ENCODE data around the gene IL16. TPM values are rescaled to one million over a fixed set of nuclear protein-coding genes. Genes with fewer than 3 reads are reported as not detected.
"Not testable (repeated sequence)": the region's sequence is repeated elsewhere in the genome, so short reads cannot be mapped to it uniquely, and the experiment has no call there.

The IL16 gene
- total RNA-seq, 2 experiments from 2014 or later: 240 to 243 TPM

DNA sequence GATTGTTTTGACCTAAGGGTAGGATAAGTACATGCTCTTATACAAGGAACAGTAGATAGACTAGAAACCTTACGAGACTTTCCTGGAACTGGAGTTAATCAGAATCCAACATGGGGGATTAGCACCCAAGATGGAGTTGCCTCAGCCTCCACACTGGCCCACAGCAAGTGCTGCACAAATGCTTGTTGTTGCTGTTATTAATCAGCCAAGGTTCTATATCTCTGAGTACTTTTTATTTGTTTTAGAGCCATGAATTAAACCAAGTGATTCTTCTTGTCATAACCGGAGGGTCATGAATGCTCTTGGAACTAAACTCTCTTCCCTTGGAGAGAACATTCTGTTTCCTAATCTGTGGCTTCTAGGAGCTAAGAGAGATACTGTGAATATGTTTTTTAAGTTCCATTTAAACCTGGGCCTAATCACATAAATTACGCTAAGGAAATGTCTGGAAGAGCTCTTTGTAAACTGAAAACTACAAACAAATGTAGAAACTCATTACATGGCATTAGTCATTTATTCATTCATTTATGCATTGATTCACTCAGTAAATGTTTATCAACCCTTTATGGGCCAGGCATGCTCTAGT is 5.7 kb upstream of the IL16 start:
- Mint-ChIP-seq H3K27ac (no peak overlapping the region), H3K4me1 (ENCODE audit: low read depth) (no peaks in the 10 kb centered on the region), H3K4me3 (no peak overlapping the region), H3K9me3 (ENCODE audit: insufficient read depth) (no peaks in the 10 kb centered on the region), H3K36me3 (ENCODE audit: low read depth) (no peaks in the 10 kb centered on the region), H3K27me3 (ENCODE audit: low read depth) (peaks cover 8% of the 10 kb centered on the region)
- ChIA-PET POLR2A (no interaction called here), CTCF (interaction anchor here (0.9 to 1.5 kb wide), 2 partner anchors 75 to 77 kb away, joined by 3 to 4 read pairs; no protein-coding TSS in a partner anchor)
- no peak for DNase-seq
- ATAC-seq: no peak

DNA sequence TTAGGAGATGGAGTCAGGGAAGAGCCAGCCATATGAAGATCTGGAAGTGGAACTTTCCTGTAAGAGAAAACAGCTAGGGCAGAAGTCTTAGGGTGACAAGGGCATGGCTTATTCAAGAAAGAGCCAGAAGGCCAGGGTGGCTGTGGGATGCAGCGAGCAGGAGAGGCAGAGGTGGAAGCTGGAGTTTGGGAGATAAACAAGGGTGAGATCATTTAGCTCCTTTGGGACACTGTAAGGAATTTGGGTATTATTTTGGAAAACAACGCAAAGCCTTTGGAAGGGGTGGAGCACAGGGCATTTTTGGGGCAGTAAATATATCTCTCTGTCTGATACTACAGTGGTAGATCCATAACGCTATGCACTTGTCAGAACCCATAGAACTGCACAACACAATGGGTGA is 5.0 kb upstream of the IL16 start:
- no peaks in the 10 kb centered on the region for H3K4me1 Mint-ChIP-seq (ENCODE audit: low read depth)
- ChIA-PET POLR2A (no interaction called here), CTCF (interaction anchor here (0.9 to 1.2 kb wide), 3 partner anchors 16 to 77 kb away, joined by 3 to 6 read pairs (median 3); no protein-coding TSS in a partner anchor)
- no peaks in the 10 kb centered on the region for H3K36me3 Mint-ChIP-seq (ENCODE audit: low read depth)
- H3K27ac Mint-ChIP-seq: no peak overlapping the region
- H3K9me3 Mint-ChIP-seq (ENCODE audit: insufficient read depth): no peaks in the 10 kb centered on the region
- DNase-seq (no peak), ATAC-seq (no peak)
- peaks cover 8% of the 10 kb centered on the region for H3K27me3 Mint-ChIP-seq (ENCODE audit: low read depth)
- no peak overlapping the region for H3K4me3 Mint-ChIP-seq

DNA sequence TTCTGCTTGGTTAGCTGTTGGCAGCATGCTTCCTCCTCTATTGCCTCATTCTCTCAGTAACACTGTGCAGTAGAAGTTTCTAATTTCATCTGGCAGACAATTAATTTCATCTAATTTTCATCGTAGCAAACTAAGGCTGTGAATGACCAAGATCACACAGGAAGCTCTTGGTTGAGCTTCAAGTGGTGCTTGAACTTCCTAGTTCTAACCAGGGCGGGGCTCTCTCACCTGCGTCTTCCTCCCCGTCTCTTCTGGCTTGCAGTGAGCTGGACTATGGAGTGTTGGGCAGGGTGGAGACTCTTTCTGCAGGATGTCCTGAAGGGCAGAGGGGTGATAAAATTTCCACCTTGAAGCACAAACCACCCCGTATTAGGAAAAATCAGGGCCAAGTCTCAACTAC is 2.0 kb upstream of the IL16 start:
- Mint-ChIP-seq H3K4me1 (ENCODE audit: low read depth) (no peaks in the 10 kb centered on the region), H3K36me3 (ENCODE audit: low read depth) (no peaks in the 10 kb centered on the region), H3K27ac (no peak overlapping the region), H3K4me3 (no peak overlapping the region), H3K9me3 (ENCODE audit: insufficient read depth) (no peaks in the 10 kb centered on the region), H3K27me3 (ENCODE audit: low read depth) (peaks cover 8% of the 10 kb centered on the region)
- DNase-seq: no peak
- ATAC-seq: no peak
- CTCF ChIA-PET: interaction anchor here (2.1 kb wide), 1 partner anchor 71 kb away, joined by 8 read pairs; no protein-coding TSS in a partner anchor
- POLR2A ChIA-PET: no interaction called here

DNA sequence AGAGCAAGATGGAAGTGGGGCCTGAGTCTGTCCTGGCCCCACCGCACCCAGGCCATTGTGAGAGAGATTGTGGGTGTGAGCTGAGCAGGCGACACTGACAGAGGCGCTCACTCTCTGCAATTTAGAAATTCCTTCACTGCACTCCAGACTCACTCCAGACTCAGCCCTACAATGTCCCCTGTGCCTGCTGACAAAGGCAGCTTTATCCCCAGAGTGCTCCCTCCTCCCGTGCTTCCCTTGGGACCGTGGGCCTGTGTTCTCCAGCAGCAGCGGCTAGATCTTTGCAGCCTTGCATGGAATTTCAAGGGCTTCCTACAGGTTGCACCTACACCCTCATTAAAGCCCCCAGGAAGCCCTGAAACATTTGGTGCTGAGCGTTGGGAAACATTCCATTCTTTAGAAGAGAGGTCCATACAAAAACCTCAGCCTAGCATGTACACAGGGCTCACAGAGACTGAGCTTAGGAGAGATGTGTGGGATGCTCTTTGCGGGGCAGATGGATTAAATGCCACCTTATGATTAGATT is 1.3 kb upstream of the IL16 start:
- ChIA-PET CTCF (interaction anchor here (2.1 kb wide), 1 partner anchor 71 kb away, joined by 8 read pairs; no protein-coding TSS in a partner anchor), POLR2A (no interaction called here)
- ATAC-seq (no peak), DNase-seq (no peak)
- Mint-ChIP-seq H3K4me3 (no peak overlapping the region), H3K27me3 (ENCODE audit: low read depth) (peaks cover 8% of the 10 kb centered on the region), H3K4me1 (ENCODE audit: low read depth) (no peaks in the 10 kb centered on the region), H3K27ac (no peak overlapping the region), H3K36me3 (ENCODE audit: low read depth) (no peaks in the 10 kb centered on the region), H3K9me3 (ENCODE audit: insufficient read depth) (no peaks in the 10 kb centered on the region)

DNA sequence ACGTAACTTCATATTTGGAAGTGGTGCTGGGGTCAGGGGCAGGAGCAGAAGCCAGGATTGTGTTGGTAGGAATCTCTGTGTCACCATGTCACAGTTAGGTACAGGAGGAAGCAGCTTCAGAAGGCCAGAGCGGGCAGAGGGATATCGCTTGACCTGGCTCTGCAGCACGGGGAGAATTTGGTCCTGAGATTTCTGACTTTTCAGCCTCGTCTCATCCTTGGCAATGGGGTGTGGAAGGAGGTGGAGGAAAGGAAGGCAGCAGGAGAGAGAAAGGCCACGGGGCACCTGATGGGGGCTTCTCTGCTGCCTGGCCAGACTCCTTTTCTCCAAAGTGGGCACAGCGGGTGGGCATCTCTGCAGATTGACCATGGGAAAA is 564 bp downstream of the IL16 start:
- CTCF ChIA-PET: no interaction called here
- no peaks in the 10 kb centered on the region for H3K4me1 Mint-ChIP-seq (ENCODE audit: low read depth)
- H3K27me3 Mint-ChIP-seq (ENCODE audit: low read depth): peaks cover 5% of the 10 kb centered on the region
- no peak for DNase-seq
- no peak overlapping the region for H3K4me3 Mint-ChIP-seq
- POLR2A ChIA-PET: no interaction called here
- no peaks in the 10 kb centered on the region for H3K36me3 Mint-ChIP-seq (ENCODE audit: low read depth)
- no peak for ATAC-seq
- H3K9me3 Mint-ChIP-seq (ENCODE audit: insufficient read depth): no peaks in the 10 kb centered on the region
- no peak overlapping the region for H3K27ac Mint-ChIP-seq

DNA sequence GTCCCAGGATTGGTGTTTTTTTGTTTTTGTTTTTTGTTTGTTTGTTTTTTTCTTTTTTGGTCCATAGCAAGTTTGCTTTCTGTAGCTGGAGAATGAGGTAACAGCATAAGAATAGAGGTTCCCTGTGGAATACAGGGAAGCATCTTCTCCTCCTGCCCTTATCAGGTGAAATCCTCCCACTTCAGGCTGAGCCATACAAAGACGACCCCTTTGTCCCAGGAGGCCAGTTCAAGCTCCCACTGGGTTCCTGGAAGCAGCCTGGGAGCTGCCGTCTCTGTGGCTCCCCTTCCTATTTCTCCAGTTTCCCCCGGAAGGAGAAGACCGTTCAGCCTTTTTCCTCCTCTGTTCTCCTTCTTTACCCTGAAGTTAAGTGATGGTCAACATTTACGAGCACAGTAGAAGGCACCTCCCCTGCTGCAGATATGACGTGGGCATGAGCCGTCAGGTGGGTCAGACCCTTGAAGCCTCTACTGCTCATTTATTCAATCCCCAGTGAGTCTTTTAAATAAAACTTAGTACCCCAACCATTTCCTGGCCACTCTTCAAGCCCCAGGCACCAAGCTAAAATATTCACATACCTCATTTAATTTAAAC is 1.1 kb downstream of the IL16 start:
- DNase-seq (no peak), ATAC-seq (no peak)
- POLR2A ChIA-PET: no interaction called here
- no peaks in the 10 kb centered on the region for H3K36me3 Mint-ChIP-seq (ENCODE audit: low read depth)
- H3K4me1 Mint-ChIP-seq (ENCODE audit: low read depth): no peaks in the 10 kb centered on the region
- no peak overlapping the region for H3K4me3 Mint-ChIP-seq
- H3K9me3 Mint-ChIP-seq (ENCODE audit: insufficient read depth): no peaks in the 10 kb centered on the region
- H3K27ac Mint-ChIP-seq: no peak overlapping the region
- peaks cover 3% of the 10 kb centered on the region for H3K27me3 Mint-ChIP-seq (ENCODE audit: low read depth)
- CTCF ChIA-PET: interaction anchor here (0.6 kb wide), 1 partner anchor 68 kb away, joined by 3 read pairs; no protein-coding TSS in a partner anchor

DNA sequence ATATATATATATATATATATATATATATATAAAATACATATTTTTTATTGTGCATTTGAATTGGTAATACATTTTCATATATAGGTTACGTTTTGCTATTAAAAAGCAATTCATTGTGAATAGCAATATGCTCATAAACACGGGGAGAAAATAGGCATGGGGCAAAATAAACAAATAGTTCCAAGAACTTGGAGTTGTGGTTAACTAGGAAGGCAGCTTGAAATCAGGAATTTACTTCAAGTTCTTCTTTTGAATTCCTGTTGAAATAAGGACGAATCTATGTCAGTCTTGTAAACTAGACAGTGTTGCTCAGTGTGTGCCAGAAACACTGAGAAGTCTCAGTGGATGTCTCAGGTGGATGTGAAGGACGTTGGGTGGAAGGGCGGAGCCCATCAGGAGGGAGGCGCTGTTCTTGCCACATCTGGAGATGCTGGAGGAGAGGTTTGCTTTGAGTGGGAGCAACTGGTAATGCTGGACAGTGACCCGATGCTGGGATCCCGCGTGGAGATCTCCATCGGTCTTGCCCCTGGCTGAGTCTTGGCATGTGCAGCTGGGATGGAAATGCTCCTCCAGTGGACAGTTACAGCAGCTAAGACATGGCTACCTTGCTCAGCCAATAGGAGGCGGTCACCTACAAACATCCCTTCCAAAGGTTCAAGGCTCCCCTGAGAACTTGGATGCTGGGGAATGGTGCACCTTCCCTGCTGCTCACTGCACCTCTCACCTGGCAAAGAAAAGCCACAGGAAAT is 2.5 kb downstream of the IL16 start:
- CTCF ChIA-PET: interaction anchor here (2.9 kb wide), 1 partner anchor 67 kb away, joined by 11 read pairs; no protein-coding TSS in a partner anchor

DNA sequence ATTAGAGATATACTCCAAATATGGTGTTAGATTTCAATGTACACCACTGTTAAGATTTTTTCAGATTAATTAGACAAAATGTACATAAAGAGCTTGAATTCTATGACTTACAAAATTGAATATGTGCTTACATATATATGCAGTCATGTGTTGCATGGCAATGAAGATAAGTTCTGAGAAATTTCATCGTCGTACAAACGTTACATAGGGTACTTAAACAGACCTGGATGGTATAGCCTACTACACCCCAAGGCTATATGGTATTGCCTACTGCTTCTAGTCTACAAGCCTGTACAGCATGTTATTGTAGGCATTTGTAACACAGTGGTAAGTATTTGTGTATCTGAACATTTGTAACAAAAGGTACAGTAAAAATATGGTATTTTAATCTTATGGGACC is 9.3 kb downstream of the IL16 start:
- DNase-seq: no peak
- no peaks in the 10 kb centered on the region for H3K9me3 Mint-ChIP-seq (ENCODE audit: insufficient read depth)
- POLR2A ChIA-PET: no interaction called here

More for the DNA sequence above, 2.5 kb downstream of the IL16 start:
- DNase-seq: no peak
- Mint-ChIP-seq H3K27me3 (ENCODE audit: low read depth) (no peaks in the 10 kb centered on the region), H3K9me3 (ENCODE audit: insufficient read depth) (no peaks in the 10 kb centered on the region), H3K4me1 (ENCODE audit: low read depth) (no peaks in the 10 kb centered on the region), H3K4me3 (no peak overlapping the region), H3K36me3 (ENCODE audit: low read depth) (no peaks in the 10 kb centered on the region), H3K27ac (no peak overlapping the region)
- no peak for ATAC-seq
- POLR2A ChIA-PET: no interaction called here

DNA sequence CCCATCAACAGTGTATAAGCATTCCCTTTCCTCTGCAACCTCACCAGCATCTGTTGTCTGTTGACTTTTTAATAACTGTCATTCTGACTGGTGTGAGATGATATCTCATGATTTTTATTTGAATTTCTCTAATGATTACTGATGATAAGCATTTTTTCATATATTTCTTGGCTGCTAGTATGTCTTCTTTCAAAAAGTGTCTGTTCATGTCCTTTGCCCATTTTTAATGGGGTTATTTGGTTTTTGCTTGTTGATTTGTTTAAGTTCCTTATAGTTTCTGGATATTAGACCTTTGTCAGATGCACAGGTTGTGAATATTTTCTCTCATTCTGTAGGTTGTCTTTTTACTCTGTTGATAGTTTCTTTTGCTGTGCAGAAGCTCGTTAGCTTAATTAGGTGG is 11.3 kb downstream of the IL16 start:
- H3K4me1 Mint-ChIP-seq (ENCODE audit: low read depth); H3K36me3 Mint-ChIP-seq (ENCODE audit: low read depth); H3K27ac Mint-ChIP-seq; H3K9me3 Mint-ChIP-seq (ENCODE audit: insufficient read depth); POLR2A ChIA-PET; DNase-seq; H3K4me3 Mint-ChIP-seq; ATAC-seq; H3K27me3 Mint-ChIP-seq (ENCODE audit: low read depth): not testable (repeated sequence)
- CTCF ChIA-PET: interaction anchor here (1.0 kb wide), 1 partner anchor 16 kb away, joined by 3 read pairs; no protein-coding TSS in a partner anchor

More for the DNA sequence above, 9.3 kb downstream of the IL16 start:
- H3K27ac Mint-ChIP-seq: no peak overlapping the region
- no peaks in the 10 kb centered on the region for H3K4me1 Mint-ChIP-seq (ENCODE audit: low read depth)
- H3K27me3 Mint-ChIP-seq (ENCODE audit: low read depth): peaks cover 2% of the 10 kb centered on the region
- no peak for ATAC-seq
- no peak overlapping the region for H3K4me3 Mint-ChIP-seq
- CTCF ChIA-PET: interaction anchor here (0.7 kb wide), 1 partner anchor 543 kb away, joined by 3 read pairs; no protein-coding TSS in a partner anchor
- H3K36me3 Mint-ChIP-seq (ENCODE audit: low read depth): no peaks in the 10 kb centered on the region

DNA sequence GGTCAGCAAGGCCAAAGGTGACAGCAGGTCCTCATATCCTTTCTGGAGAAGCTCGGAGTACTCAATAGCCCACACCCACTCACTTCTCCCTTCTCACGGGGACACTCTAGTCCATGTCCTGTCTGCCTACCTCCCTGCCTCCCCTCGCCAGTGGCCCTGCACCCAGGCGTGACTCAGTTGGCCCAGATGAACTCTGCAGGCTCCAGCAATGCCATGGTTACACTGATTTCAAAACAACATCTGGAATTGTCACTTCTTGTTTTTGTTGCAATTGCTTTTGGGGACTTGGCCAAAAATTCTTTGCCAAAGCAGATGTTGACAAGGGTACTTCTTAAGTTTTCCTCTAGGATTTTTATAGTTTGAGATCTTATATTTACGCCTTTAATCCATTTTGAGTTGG is 13.0 kb downstream of the IL16 start:
- Mint-ChIP-seq H3K36me3 (ENCODE audit: low read depth) (no peaks in the 10 kb centered on the region), H3K27me3 (ENCODE audit: low read depth) (peaks cover 6% of the 10 kb centered on the region), H3K4me1 (ENCODE audit: low read depth) (no peaks in the 10 kb centered on the region), H3K27ac (no peak overlapping the region), H3K9me3 (ENCODE audit: insufficient read depth) (no peaks in the 10 kb centered on the region), H3K4me3 (no peak overlapping the region)
- ChIA-PET CTCF (no interaction called here), POLR2A (no interaction called here)
- ATAC-seq (no peak), DNase-seq (no peak)

DNA sequence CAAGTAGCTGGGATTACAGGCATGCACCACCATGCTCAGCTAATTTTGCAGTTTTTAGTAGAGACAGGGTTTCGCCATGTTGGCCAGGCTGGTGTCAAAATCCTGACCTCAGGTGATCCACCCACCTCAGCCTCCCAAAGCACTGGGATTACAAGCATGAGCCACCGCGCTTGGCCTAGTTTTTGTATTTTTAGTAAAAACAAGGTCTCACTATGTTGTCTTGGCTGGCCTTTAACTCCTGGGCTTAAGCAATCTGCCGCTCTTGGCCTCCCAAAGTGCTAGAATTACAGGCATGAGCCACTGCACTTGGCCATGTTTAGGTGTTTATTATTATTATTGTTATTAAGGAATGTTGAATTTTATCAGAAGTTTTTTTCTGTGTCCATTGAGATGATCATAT is 14.7 kb downstream of the IL16 start:
- H3K27ac Mint-ChIP-seq: no peak overlapping the region
- peaks cover 4% of the 10 kb centered on the region for H3K27me3 Mint-ChIP-seq (ENCODE audit: low read depth)
- H3K9me3 Mint-ChIP-seq (ENCODE audit: insufficient read depth): no peaks in the 10 kb centered on the region
- no peak overlapping the region for H3K4me3 Mint-ChIP-seq
- ChIA-PET POLR2A (no interaction called here), CTCF (no interaction called here)
- H3K36me3 Mint-ChIP-seq (ENCODE audit: low read depth): no peaks in the 10 kb centered on the region
- DNase-seq (no peak), ATAC-seq (no peak)
- H3K4me1 Mint-ChIP-seq (ENCODE audit: low read depth): no peaks in the 10 kb centered on the region

DNA sequence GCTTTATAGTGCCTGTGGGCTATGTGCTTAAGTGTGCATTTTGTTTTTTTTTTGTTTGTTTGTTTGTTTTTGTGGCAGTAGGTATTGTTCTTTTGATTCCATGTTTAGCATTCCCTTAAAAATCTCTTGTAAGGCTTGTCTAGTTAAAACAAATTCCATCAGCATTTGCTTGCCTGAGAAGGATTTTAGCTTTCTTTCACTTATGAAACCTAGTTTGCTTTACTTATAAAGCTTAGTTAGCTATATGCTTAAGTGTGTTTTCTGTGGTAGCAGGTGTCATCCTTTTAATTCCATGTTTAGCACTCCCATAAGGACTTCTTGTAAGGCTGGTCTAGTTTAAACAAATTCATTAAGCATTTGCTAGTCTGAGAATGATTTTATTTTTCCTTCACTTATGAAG is 17.3 kb downstream of the IL16 start:
- no peak for ATAC-seq
- no peak overlapping the region for H3K27ac Mint-ChIP-seq
- no peaks in the 10 kb centered on the region for H3K36me3 Mint-ChIP-seq (ENCODE audit: low read depth)
- ChIA-PET CTCF (interaction anchor here (8.9 kb wide), 1 partner anchor 52 kb away, joined by 44 read pairs; no protein-coding TSS in a partner anchor), POLR2A (no interaction called here)
- H3K27me3 Mint-ChIP-seq (ENCODE audit: low read depth): peaks cover 4% of the 10 kb centered on the region
- DNase-seq: no peak
- no peaks in the 10 kb centered on the region for H3K4me1 Mint-ChIP-seq (ENCODE audit: low read depth)
- no peaks in the 10 kb centered on the region for H3K9me3 Mint-ChIP-seq (ENCODE audit: insufficient read depth)
- H3K4me3 Mint-ChIP-seq: no peak overlapping the region

Measured in activated CD8-positive, alpha-beta T cell treated with anti-CD3 and anti-CD28 coated beads, Interleukin-2, amount 10 ng/mL, durations not matched to agents 7 days and 5 days (primary cell).